ENCODE results near the gene CORO1A.

Gene CORO1A

DNA sequence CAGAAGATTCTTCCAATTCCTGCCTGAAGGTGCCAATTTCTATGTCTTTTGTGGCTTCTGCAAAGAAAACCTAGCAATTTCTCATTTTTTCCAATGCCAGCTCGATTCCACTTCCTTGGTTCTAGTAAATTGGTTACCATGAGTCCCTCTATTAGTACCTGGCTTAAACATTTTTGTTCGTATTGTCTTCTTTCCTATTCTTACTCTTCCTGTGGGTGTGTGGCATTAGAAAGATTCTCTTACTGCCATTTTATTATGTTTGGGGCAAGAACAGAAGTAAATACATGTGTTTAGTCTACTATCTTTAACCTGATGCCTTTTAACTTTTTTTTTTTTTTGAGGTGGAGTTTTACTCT lies 40.1 kb upstream of the CORO1A start:
- DNase-seq (ENCODE audit: low read depth), result no peak
- H3K4me3 ChIP-seq (ENCODE audit: low read depth, low read length), result no peak overlapping the region
- TF ChIP-seq, protein P1, sequence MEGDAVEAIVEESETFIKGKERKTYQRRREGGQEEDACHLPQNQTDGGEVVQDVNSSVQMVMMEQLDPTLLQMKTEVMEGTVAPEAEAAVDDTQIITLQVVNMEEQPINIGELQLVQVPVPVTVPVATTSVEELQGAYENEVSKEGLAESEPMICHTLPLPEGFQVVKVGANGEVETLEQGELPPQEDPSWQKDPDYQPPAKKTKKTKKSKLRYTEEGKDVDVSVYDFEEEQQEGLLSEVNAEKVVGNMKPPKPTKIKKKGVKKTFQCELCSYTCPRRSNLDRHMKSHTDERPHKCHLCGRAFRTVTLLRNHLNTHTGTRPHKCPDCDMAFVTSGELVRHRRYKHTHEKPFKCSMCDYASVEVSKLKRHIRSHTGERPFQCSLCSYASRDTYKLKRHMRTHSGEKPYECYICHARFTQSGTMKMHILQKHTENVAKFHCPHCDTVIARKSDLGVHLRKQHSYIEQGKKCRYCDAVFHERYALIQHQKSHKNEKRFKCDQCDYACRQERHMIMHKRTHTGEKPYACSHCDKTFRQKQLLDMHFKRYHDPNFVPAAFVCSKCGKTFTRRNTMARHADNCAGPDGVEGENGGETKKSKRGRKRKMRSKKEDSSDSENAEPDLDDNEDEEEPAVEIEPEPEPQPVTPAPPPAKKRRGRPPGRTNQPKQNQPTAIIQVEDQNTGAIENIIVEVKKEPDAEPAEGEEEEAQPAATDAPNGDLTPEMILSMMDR (conservative IDR thresholded peaks at IDR 0.05; ENCODE audit: low read depth, low read length), result no peak

DNA sequence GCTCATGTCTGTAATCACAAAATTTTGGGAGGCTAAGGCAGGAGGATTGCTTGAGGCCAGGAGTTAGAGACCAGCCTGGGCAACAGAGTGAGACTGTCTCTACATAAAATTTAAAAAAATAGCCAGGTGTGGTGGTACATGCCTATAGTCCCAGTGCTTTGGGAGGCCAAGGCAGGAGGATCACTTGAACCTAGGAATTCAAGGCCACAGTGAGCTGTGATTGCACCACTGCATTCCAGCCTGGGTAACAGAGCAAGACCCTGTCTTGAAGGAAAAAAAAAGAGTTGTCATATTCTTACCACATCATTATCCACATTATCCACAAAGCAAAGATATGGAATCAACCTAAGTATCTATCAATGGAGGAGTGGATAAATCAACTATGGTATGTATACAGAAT lies 39.4 kb upstream of the CORO1A start:
- DNase-seq (ENCODE audit: low read depth), result no peak
- no peak overlapping the region for H3K4me3 ChIP-seq (ENCODE audit: low read depth, low read length)
- TF ChIP-seq, protein P1 (conservative IDR thresholded peaks at IDR 0.05; ENCODE audit: low read depth, low read length), result no peak

DNA sequence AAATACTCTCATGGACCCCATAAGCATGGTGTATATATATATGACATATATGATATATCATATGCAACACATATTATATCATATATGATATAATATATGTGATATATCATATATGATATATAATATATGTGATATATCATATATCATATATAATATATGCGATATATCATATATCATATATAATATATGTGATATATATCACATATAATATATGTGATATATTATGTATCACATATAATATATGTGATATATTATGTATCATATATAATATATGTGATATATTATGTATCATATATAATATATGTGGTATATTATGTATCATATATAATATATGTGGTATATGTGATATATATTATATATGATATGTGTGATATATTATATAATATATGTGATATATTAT lies 38.5 kb upstream of the CORO1A start:
- H3K4me3 ChIP-seq (ENCODE audit: low read depth, low read length), result no peak overlapping the region
- no peak for DNase-seq (ENCODE audit: low read depth)
- TF ChIP-seq, protein P1 (conservative IDR thresholded peaks at IDR 0.05; ENCODE audit: low read depth, low read length), result no peak

DNA sequence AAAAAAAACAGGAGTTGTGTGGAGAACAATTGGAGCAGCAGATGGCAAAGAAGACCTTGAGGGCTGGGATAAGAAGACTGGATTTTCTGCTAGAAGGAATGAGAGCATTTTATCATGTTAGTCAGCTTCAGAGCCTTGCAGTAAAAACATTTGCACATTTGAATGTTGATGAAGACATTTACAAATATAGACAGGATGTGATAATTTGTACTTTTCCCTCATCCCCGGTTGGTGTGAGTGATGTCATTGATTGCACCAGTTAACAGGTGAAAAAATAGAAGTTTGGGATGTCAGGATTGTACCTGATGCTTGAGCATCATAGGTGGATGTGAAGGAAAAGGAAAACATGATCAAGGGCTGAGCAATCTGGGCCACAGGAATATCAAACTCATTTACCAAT lies 37.7 kb upstream of the CORO1A start:
- H3K4me3 ChIP-seq (ENCODE audit: low read depth, low read length), result no peak overlapping the region
- TF ChIP-seq, protein P1 (conservative IDR thresholded peaks at IDR 0.05; ENCODE audit: low read depth, low read length), result no peak
- no peak for DNase-seq (ENCODE audit: low read depth)

DNA sequence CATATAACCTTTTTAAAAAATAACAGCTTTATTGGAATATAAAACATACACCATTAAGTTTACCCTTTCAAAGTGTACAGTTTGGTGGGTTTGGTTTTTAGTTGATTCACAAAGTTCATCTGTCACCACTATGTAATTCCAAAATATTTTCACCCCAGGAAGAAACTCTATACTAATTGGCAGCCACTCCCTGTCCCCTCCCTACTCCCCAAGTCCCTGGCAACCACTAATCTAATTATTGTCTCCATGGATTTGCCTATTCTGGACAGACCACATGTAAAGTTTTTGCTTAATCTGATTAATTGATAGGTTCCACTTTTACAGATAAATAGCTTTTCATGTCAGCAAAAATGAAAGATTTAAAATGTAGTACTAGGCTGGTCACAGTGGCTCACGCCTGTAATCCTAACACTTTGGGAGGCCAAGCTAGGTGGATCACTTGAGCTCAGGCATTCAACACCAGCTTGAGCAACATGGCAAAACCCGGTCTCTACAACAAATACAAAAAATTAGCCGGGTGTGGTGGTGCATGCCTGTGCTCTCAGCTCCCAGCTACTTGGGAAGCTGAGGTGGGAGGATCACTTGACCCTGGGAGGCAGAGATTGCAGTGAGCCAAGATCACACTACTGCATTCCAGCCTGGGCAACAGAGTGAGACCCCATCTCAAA lies 35.4 kb upstream of the CORO1A start:
- no peak overlapping the region for H3K4me3 ChIP-seq (ENCODE audit: low read depth, low read length)
- no peak for DNase-seq (ENCODE audit: low read depth)
- TF ChIP-seq, protein P1 (conservative IDR thresholded peaks at IDR 0.05; ENCODE audit: low read depth, low read length), result no peak

DNA sequence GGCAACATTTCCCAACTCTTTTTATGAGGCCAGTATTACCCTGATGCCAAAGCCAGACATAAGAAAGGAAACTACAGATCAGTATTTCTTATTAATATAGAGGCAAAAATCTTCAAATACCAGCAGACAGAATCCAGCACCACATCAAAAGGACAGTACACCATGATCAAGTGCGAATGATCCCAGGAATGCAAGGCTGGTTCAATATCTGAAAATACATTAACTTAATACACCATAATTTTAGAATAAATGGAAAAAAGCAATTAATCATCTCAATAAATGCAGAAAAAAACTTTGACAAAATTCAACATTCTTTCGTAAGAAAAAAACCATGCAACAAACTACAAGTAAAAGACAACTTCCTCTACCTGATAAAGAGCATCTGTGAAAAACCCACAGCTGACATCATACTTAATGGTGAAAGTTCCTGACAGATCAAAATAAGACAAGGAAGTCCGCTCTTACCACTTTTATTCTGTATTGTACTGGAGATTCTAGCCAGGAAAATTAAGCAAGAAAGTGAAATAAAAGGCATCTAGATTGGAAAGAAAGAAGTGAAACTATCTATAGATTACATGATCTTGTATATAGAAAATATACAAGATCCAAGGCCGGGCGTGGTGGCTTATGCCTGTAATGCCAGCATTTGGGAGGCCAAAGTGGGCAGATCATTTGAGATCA lies 34.0 kb upstream of the CORO1A start:
- TF ChIP-seq, protein P1 (conservative IDR thresholded peaks at IDR 0.05; ENCODE audit: low read depth, low read length), result no peak
- DNase-seq (ENCODE audit: low read depth), result no peak
- no peak overlapping the region for H3K4me3 ChIP-seq (ENCODE audit: low read depth, low read length)

DNA sequence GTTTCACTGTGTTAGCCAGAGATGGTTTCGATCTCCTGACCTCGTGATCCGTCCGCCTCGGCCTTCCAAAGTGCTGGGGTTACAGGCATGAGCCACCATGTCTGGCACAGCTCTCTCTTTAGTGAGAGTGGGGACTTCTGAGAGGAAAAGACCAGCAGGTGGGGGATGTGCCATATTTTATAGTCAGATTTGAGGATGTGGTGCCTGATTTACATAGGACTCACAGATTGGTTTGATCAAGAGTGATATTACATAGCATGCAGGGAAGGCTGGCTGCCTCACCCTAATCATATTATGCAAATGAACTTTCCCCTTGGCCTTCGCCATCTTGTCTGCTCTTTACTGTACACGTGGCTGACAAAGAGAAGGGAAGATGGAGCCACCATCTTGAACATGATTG lies 32.3 kb upstream of the CORO1A start:
- DNase-seq (ENCODE audit: low read depth), result no peak
- TF ChIP-seq, protein P1 (conservative IDR thresholded peaks at IDR 0.05; ENCODE audit: low read depth, low read length), result no peak
- no peak overlapping the region for H3K4me3 ChIP-seq (ENCODE audit: low read depth, low read length)
